Liver (tissue), 3 donors: ENCODE data around the gene PTBP3.

Experiments used
- ATF3 ChIP-seq: IDR thresholded peaks from 2 replicates; pipeline ENCODE4 v1.6.1; 2016; ENCODE audit warnings: antibody characterized with exemption
- CTCF ChIP-seq: fragments of 150-350 bp; IDR thresholded peaks from 2 replicates; pipeline ENCODE4 v1.5.1; 2017; ENCODE audit warnings: improper control_type of control experiment, low read depth, low read length; ENCODE audit not compliant: missing input control
- GABPA ChIP-seq, 2 donors: IDR thresholded peaks in 1 of 2; conservative IDR thresholded peaks in 1 of 2; 2 replicates each; pipeline ENCODE4 v1.6.1; 2016; ENCODE audit warnings: antibody characterized with exemption in 2 of 2, mild to moderate bottlenecking in 1 of 2, moderate library complexity in 1 of 2
- HNF4A ChIP-seq, 2 donors: conservative IDR thresholded peaks; 2 replicates each; pipeline ENCODE4 v1.6.1; 2016; ENCODE audit warnings: antibody characterized with exemption in 2 of 2, mild to moderate bottlenecking in 2 of 2
- JUND ChIP-seq, 2 donors: IDR thresholded peaks; 2 replicates each; pipeline ENCODE4 v1.6.1; 2016; ENCODE audit warnings: antibody characterized with exemption in 2 of 2
- RAD21 ChIP-seq, 2 donors: IDR thresholded peaks; 2 replicates each; pipeline ENCODE4 v1.6.1; 2016; ENCODE audit warnings: antibody characterized with exemption in 2 of 2, mild to moderate bottlenecking in 2 of 2
- REST ChIP-seq: IDR thresholded peaks from 2 replicates; pipeline ENCODE4 v1.6.1; 2016; ENCODE audit warnings: antibody characterized with exemption, mild to moderate bottlenecking
- TAF1 ChIP-seq: conservative IDR thresholded peaks from 2 replicates; pipeline ENCODE4 v1.6.1; 2016; ENCODE audit warnings: antibody characterized with exemption, mild to moderate bottlenecking
- YY1 ChIP-seq: IDR thresholded peaks from 2 replicates; pipeline ENCODE4 v1.6.1; 2016; ENCODE audit warnings: antibody characterized with exemption, mild to moderate bottlenecking
- ZBTB33 ChIP-seq: IDR thresholded peaks from 2 replicates; pipeline ENCODE4 v1.6.1; 2016; ENCODE audit warnings: antibody characterized with exemption
- donor health status: healthy.
- donor health status: healthy.

- TF ChIP-seq CTCF (no peak), YY1 (no peak), RAD21 (IDR thresholded peaks at IDR 0.05) (no peak), ZBTB33 (no peak), TAF1 (no peak), ATF3 (no peak), HNF4A (conservative IDR thresholded peaks at IDR 0.05) (no peak), REST (no peak), GABPA (IDR thresholded peaks at IDR 0.05 in 1 of 2, conservative IDR thresholded peaks at IDR 0.05 in 1 of 2) (no peak), JUND (IDR thresholded peaks at IDR 0.05) (no peak)
These were observed 94.1 kb downstream of the PTBP3 start for GRCh38 chr9:112239284-112239683.
